Loucy (cell line): ENCODE measurements around the gene BRIX1.

ENCODE experiments used
- H2AFZ ChIP-seq: fragments of 200-600 bp; sonication (generic); 2 replicates; pipeline ENCODE4 v1.6.0; 2016; ENCODE audit warnings: antibody characterized with exemption, mild to moderate bottlenecking, low read length, moderate library complexity
- H3F3A ChIP-seq: fragments of 200-600 bp; 2 replicates; pipeline ENCODE4 v1.6.0; 2016; ENCODE audit warnings: antibody characterized with exemption, low read depth, mild to moderate bottlenecking
- H3K27me3 ChIP-seq: fragments of 200-600 bp; sonication (generic); 2 replicates; pipeline ENCODE4 v1.6.1; 2014; ENCODE audit warnings: low read length, mild to moderate bottlenecking; ENCODE audit not compliant: insufficient read depth, poor library complexity, severe bottlenecking
- H3K36me3 ChIP-seq: fragments of 200-600 bp; sonication (generic); 2 replicates; pipeline ENCODE4 v1.6.1; 2016; ENCODE audit warnings: low read length; ENCODE audit not compliant: insufficient read depth
- H3K4me1 ChIP-seq: fragments of 200-600 bp; sonication (generic); 2 replicates; pipeline ENCODE4 v1.5.1; 2014; ENCODE audit warnings: low read length, mild to moderate bottlenecking; ENCODE audit not compliant: insufficient read depth, poor library complexity, severe bottlenecking
- H3K4me2 ChIP-seq: fragments of 200-600 bp; sonication (generic); 2 replicates; pipeline ENCODE4 v1.6.0; 2014; ENCODE audit warnings: antibody characterized with exemption, low read length, low read depth, mild to moderate bottlenecking; ENCODE audit not compliant: poor library complexity, severe bottlenecking
- H3K4me3 ChIP-seq: fragments of 200-600 bp; sonication (generic); 2 replicates; pipeline ENCODE4 v1.5.1; 2014; ENCODE audit warnings: low read length, mild to moderate bottlenecking, mixed read lengths; ENCODE audit not compliant: poor library complexity, severe bottlenecking
- H3K79me2 ChIP-seq: fragments of 200-600 bp; sonication (generic); 2 replicates; pipeline ENCODE4 v1.6.1; 2014; ENCODE audit warnings: low read length; ENCODE audit not compliant: insufficient read depth
- H3K9ac ChIP-seq: fragments of 200-600 bp; sonication (generic); 2 replicates; pipeline ENCODE4 v1.6.0; 2014; ENCODE audit warnings: mild to moderate bottlenecking, low read depth, low read length, moderate library complexity; ENCODE audit not compliant: poor library complexity, severe bottlenecking
- H3K9me2 ChIP-seq: fragments of 200-600 bp; sonication (generic); replicated peaks from 2 replicates; pipeline ENCODE4 v1.6.1; 2016; ENCODE audit warnings: low read depth, low read length, mixed read lengths
- H3K9me3 ChIP-seq: fragments of 200-600 bp; sonication (generic); 2 replicates; pipeline ENCODE4 v1.6.1; 2014; ENCODE audit warnings: mild to moderate bottlenecking, antibody characterized with exemption, low read length, low read depth; ENCODE audit not compliant: insufficient read depth
- H4K20me1 ChIP-seq: fragments of 200-600 bp; sonication (generic); 2 replicates; pipeline ENCODE4 v1.6.0; 2014; ENCODE audit warnings: antibody characterized with exemption, low read length, mild to moderate bottlenecking; ENCODE audit not compliant: insufficient read depth, poor library complexity, severe bottlenecking
- EZH2phosphoT487 ChIP-seq: fragments of 200-600 bp; IDR thresholded peaks from 2 replicates; pipeline ENCODE4 v1.6.1; 2018; ENCODE audit warnings: antibody characterized with exemption, mild to moderate bottlenecking, moderate library complexity, borderline replicate concordance
- TF ChIP-seq, protein P1 (sequence below): fragments of 200-600 bp; sonication (generic); conservative IDR thresholded peaks from 2 replicates; pipeline ENCODE4 v1.5.1; 2014; ENCODE audit warnings: mild to moderate bottlenecking, antibody characterized with exemption, low read length

The BRIX1 gene

DNA sequence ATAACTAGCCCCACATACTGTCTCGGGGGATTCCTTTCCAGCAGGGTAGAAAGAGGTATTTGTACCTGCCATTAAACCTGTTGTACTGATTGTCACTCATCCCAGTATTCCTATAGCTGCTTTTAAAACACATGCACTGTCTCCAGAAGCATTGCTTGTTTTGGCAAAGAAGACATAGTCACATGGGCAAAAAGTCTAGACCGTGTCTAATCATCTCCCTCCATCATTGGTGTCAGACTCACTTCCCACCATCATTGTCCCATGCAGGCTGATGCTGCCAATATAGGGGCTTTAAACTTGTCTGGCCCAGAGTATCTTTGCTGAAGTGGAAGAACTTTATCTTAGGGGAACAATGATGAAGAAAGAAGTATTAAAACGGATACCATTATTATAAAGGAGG, 26.4 kb downstream of the BRIX1 start:
- no peaks in the 10 kb centered on the region for H3K4me1 ChIP-seq
- no peak overlapping the region for H3K4me2 ChIP-seq
- no peaks in the 10 kb centered on the region for H3K9me3 ChIP-seq
- no peaks in the 10 kb centered on the region for H3K79me2 ChIP-seq
- no peak overlapping the region for H3K9ac ChIP-seq
- H3K4me3 ChIP-seq, result no peak overlapping the region
- TF ChIP-seq EZH2phosphoT487, result no peak
- TF ChIP-seq, protein P1, sequence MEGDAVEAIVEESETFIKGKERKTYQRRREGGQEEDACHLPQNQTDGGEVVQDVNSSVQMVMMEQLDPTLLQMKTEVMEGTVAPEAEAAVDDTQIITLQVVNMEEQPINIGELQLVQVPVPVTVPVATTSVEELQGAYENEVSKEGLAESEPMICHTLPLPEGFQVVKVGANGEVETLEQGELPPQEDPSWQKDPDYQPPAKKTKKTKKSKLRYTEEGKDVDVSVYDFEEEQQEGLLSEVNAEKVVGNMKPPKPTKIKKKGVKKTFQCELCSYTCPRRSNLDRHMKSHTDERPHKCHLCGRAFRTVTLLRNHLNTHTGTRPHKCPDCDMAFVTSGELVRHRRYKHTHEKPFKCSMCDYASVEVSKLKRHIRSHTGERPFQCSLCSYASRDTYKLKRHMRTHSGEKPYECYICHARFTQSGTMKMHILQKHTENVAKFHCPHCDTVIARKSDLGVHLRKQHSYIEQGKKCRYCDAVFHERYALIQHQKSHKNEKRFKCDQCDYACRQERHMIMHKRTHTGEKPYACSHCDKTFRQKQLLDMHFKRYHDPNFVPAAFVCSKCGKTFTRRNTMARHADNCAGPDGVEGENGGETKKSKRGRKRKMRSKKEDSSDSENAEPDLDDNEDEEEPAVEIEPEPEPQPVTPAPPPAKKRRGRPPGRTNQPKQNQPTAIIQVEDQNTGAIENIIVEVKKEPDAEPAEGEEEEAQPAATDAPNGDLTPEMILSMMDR, result no peak
- peaks cover 83% of the 10 kb centered on the region for H3K36me3 ChIP-seq
- H4K20me1 ChIP-seq, result no peaks in the 10 kb centered on the region
- H3F3A ChIP-seq, result no peaks in the 10 kb centered on the region
- no peak overlapping the region for H2AFZ ChIP-seq
- no peaks in the 10 kb centered on the region for H3K27me3 ChIP-seq
- H3K9me2 ChIP-seq, result no peaks in the 10 kb centered on the region

DNA sequence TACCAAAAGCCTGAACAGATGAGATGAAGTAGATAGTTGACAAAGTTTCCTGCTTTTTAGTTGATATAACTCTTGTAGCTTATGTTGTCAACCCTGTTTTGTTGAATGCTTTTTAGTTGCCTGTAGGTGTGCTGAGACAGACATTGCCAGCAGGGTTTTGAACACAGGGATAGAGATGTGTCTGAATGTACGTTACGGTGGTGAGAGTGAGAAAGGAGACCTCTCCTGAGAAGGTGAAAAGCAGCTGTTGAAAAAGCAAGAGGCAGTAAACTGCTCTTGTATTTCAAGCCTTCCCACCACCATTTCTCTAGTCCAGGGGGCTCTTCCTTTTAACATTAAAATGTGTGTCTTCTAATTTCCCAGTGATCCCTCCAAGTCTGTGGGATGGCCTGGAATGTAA, 28.5 kb downstream of the BRIX1 start:
- Histone ChIP-seq H3K4me1 (no peaks in the 10 kb centered on the region), H3K9me2 (no peaks in the 10 kb centered on the region), H3K4me2 (no peak overlapping the region), H3K9ac (no peak overlapping the region), H3F3A (no peaks in the 10 kb centered on the region), H3K36me3 (peaks cover 76% of the 10 kb centered on the region; the same call in 1 of the 2 replicates), H3K79me2 (no peaks in the 10 kb centered on the region), H3K9me3 (no peaks in the 10 kb centered on the region), H4K20me1 (no peaks in the 10 kb centered on the region), H3K27me3 (no peaks in the 10 kb centered on the region), H2AFZ (no peak overlapping the region), H3K4me3 (no peak overlapping the region)
- no peak for TF ChIP-seq EZH2phosphoT487
- TF ChIP-seq, protein P1, result no peak

DNA sequence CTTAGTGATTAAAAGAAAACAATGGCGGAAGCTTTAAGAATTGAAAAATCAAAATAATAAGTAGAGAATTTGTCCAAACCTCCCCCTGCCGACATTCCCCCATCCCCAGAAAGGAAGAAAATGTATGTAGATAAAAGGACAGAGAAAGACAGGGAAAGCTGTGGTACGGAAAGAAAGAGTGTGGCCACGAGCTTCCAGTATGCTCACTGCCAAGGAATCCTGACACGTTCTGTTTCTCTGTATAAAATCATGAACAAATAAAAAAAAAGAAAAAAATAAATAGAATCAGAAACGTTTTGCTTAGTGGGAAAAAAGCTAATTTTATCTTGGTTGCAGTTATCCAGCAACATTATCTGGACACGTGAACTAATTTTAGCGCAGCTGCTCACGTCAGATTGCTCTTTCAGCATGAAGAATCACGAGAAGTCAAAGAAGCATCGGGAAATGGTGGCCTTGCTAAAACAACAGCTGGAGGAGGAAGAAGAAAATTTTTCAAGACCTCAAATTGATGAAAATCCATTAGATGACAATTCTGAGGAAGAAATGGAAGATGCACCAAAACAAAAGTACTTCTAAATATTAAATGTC, 29.0 kb downstream of the BRIX1 start:
- Histone ChIP-seq H3K79me2 (no peaks in the 10 kb centered on the region), H3K4me2 (no peak overlapping the region), H3K9ac (no peak overlapping the region), H3K9me3 (no peaks in the 10 kb centered on the region), H3K4me1 (no peaks in the 10 kb centered on the region), H2AFZ (no peak overlapping the region), H3K9me2 (no peaks in the 10 kb centered on the region), H3K36me3 (peaks cover 78% of the 10 kb centered on the region; the same call in 1 of the 2 replicates), H4K20me1 (no peaks in the 10 kb centered on the region), H3F3A (no peaks in the 10 kb centered on the region), H3K27me3 (no peaks in the 10 kb centered on the region), H3K4me3 (no peak overlapping the region)
- TF ChIP-seq, protein P1, result no peak
